PC-3 (cell line): ENCODE results near the gene NLRP6. TPM values are rescaled to one million over a fixed set of nuclear protein-coding genes. Genes with fewer than 3 reads are reported as not detected.

ENCODE experiments used
- ATAC-seq: fragments of 200-7000 bp; cut with Tn5 transposase; 2 replicates; pipeline ENCODE4 v1.9.1; 2020; ENCODE audit warnings: mild to moderate bottlenecking, moderate library complexity
- BruUV-seq: library from RNA; stranded (reverse); fragments of 400-500 nt; replicated peaks from 2 replicates; lab custom pipeline; 2021; lab: Mats Ljungman, UMichigan
- CTCF ChIA-PET: fragments of 300-600 bp; sonication (Branson Sonifier 250); formaldehyde crosslinking; loops from one replicate; lab custom pipeline; 2022; ENCODE audit warnings: antibody characterized with exemption; lab: Charles Lee
- POLR2A ChIA-PET: fragments of 300-600 bp; sonication (Branson Sonifier 250); formaldehyde crosslinking; loops from one replicate; lab custom pipeline; 2022; ENCODE audit warnings: antibody characterized with exemption; ENCODE audit not compliant: unreplicated experiment; lab: Charles Lee
- DNase-seq: peaks from one replicate; pipeline ENCODE4 v3.0.0-alpha.2; 2015
- H2AFZ ChIP-seq: fragments of 300-600 bp; sonication (generic); 2 replicates; pipeline ENCODE4 v1.6.0; 2016; ENCODE audit warnings: antibody characterized with exemption, low read length
- H3F3A ChIP-seq: fragments of 300-600 bp; sonication (generic); one replicate; pipeline ENCODE4 v1.6.0; 2017; ENCODE audit warnings: antibody characterized with exemption, low read length, control low read depth, mild to moderate bottlenecking; ENCODE audit not compliant: unreplicated experiment
- H3K27ac ChIP-seq: fragments of 300-600 bp; sonication (generic); 2 replicates; pipeline ENCODE4 v1.5.1; 2016; ENCODE audit warnings: mild to moderate bottlenecking, low read length
- H3K27me3 ChIP-seq: fragments of 300-600 bp; sonication (generic); 2 replicates; pipeline ENCODE4 v1.6.1; 2016; ENCODE audit warnings: low read length, mixed read lengths
- H3K36me3 ChIP-seq: fragments of 300-600 bp; sonication (generic); 2 replicates; pipeline ENCODE4 v1.6.1; 2016; ENCODE audit warnings: low read depth, mixed run types, low read length, mixed read lengths
- H3K4me1 ChIP-seq: fragments of 300-600 bp; sonication (generic); 2 replicates; pipeline ENCODE4 v1.5.1; 2016; ENCODE audit warnings: low read length; ENCODE audit not compliant: insufficient read depth
- H3K4me2 ChIP-seq: fragments of 300-600 bp; sonication (generic); 2 replicates; pipeline ENCODE4 v1.6.0; 2016; ENCODE audit warnings: low read length
- H3K4me3 ChIP-seq: fragments of 300-600 bp; sonication (generic); 2 replicates; pipeline ENCODE4 v1.5.1; 2016; ENCODE audit warnings: mild to moderate bottlenecking, low read length, mixed read lengths
- H3K79me2 ChIP-seq: fragments of 300-600 bp; sonication (generic); 2 replicates; pipeline ENCODE4 v1.6.1; 2017; ENCODE audit warnings: low read length, mixed read lengths
- H3K9ac ChIP-seq: fragments of 300-600 bp; sonication (generic); 2 replicates; pipeline ENCODE4 v1.6.0; 2016; ENCODE audit warnings: mild to moderate bottlenecking, low read length
- H3K9me2 ChIP-seq: fragments of 300-600 bp; sonication (generic); replicated peaks from 2 replicates; pipeline ENCODE4 v1.6.1; 2016; ENCODE audit warnings: mixed run types, low read length, mixed read lengths
- H3K9me3 ChIP-seq: fragments of 300-600 bp; sonication (generic); 2 replicates; pipeline ENCODE4 v1.6.1; 2016; ENCODE audit warnings: low read length, mixed read lengths
- H4K20me1 ChIP-seq: fragments of 300-600 bp; sonication (generic); 2 replicates; pipeline ENCODE4 v1.6.1; 2016; ENCODE audit warnings: low read length, mixed read lengths
- CTCF ChIP-seq: fragments of 300-600 bp; sonication (generic); conservative IDR thresholded peaks from 2 replicates; pipeline ENCODE4 v1.5.1; 2017; ENCODE audit warnings: antibody characterized with exemption, low read depth, mild to moderate bottlenecking, low read length
- EZH2 ChIP-seq: fragments of 300-600 bp; sonication (generic); IDR thresholded peaks from one replicate; pipeline ENCODE4 v1.6.1; 2017; ENCODE audit warnings: antibody characterized with exemption, mild to moderate bottlenecking, low read length; ENCODE audit not compliant: unreplicated experiment
- EZH2phosphoT487 ChIP-seq: fragments of 300-600 bp; sonication (generic); IDR thresholded peaks from 2 replicates; pipeline ENCODE4 v1.6.1; 2018; ENCODE audit warnings: mild to moderate bottlenecking, antibody characterized with exemption, low read length, borderline replicate concordance
- intact Hi-C: fragments of 100-400 bp; cut with micrococcal nuclease; formaldehyde crosslinking; loops from 2 replicates; pipeline ENCODE4 v1.9.0; 2023
- total RNA-seq: library from RNA; depleted of rRNA; stranded (reverse); fragments of >200 nt; gene quantifications from 2 replicates; pipeline ENCODE4 v1.2.3, GENCODE V29; 2014

Gene NLRP6
- total RNA-seq, 1 experiment from 2014 or later, result not detected

GRCh38 chr11:249062-249461 lies 29.1 kb upstream of the NLRP6 start:
- Histone ChIP-seq H3K9me3 (no peaks in the 10 kb centered on the region), H3K27me3 (no peaks in the 10 kb centered on the region), H3K79me2 (peaks cover 4% of the 10 kb centered on the region; the same call in 1 of the 2 replicates), H3K27ac (no peak overlapping the region), H3K9ac (no peak overlapping the region), H3K9me2 (no peaks in the 10 kb centered on the region), H3K36me3 (peaks cover 60% of the 10 kb centered on the region), H3F3A (no peaks in the 10 kb centered on the region), H4K20me1 (no peaks in the 10 kb centered on the region), H3K4me3 (no peak overlapping the region), H3K4me2 (no peak overlapping the region), H3K4me1 (no peaks in the 10 kb centered on the region), H2AFZ (no peak overlapping the region)
- ATAC-seq, result no peak
- POLR2A ChIA-PET, result no interaction called here
- intact Hi-C loops, result no loop called here
- no TSS peak for BruUV-seq
- CTCF ChIA-PET, result no interaction called here
- DNase-seq, result no peak
- no peak for TF ChIP-seq EZH2
- no peak for TF ChIP-seq CTCF
- TF ChIP-seq EZH2phosphoT487, result no peak

GRCh38 chr11:250274-250673 lies 27.9 kb upstream of the NLRP6 start:
- no peak overlapping the region for H3K4me2 ChIP-seq
- H3K9me2 ChIP-seq, result no peaks in the 10 kb centered on the region
- H3F3A ChIP-seq, result no peaks in the 10 kb centered on the region
- no peak overlapping the region for H3K27ac ChIP-seq
- ATAC-seq (no peak), DNase-seq (no peak)
- no TSS peak for BruUV-seq
- H3K4me3 ChIP-seq, result no peak overlapping the region
- TF ChIP-seq CTCF (no peak), EZH2phosphoT487 (no peak), EZH2 (no peak)
- no peaks in the 10 kb centered on the region for H3K27me3 ChIP-seq
- no peaks in the 10 kb centered on the region for H3K79me2 ChIP-seq
- H4K20me1 ChIP-seq, result no peaks in the 10 kb centered on the region
- intact Hi-C loops, result no loop called here
- no peak overlapping the region for H2AFZ ChIP-seq
- H3K9ac ChIP-seq, result no peak overlapping the region
- no peaks in the 10 kb centered on the region for H3K9me3 ChIP-seq
- no peaks in the 10 kb centered on the region for H3K4me1 ChIP-seq
- peaks cover 50% of the 10 kb centered on the region for H3K36me3 ChIP-seq
- ChIA-PET POLR2A (no interaction called here), CTCF (interaction anchor here (0.6 to 1.0 kb wide), 4 partner anchors 10 to 112 kb away, joined by 3 to 4 read pairs (median 3); partner anchors contain the start of gene IFITM2)

- Histone ChIP-seq H3K9me2 (no peaks in the 10 kb centered on the region), H3K9ac (no peak overlapping the region), H3K9me3 (no peaks in the 10 kb centered on the region), H4K20me1 (no peaks in the 10 kb centered on the region), H3K4me3 (no peak overlapping the region), H2AFZ (no peak overlapping the region), H3K27ac (no peak overlapping the region), H3K4me1 (no peaks in the 10 kb centered on the region), H3K4me2 (no peak overlapping the region), H3K36me3 (peaks cover 44% of the 10 kb centered on the region), H3K79me2 (no peaks in the 10 kb centered on the region), H3F3A (no peaks in the 10 kb centered on the region), H3K27me3 (no peaks in the 10 kb centered on the region)
- CTCF ChIA-PET, result interaction anchor here (0.6 to 1.0 kb wide), 4 partner anchors 11 to 111 kb away, joined by 3 to 4 read pairs (median 3); partner anchors contain the start of gene IFITM2
- intact Hi-C loops, result no loop called here
- TF ChIP-seq CTCF (peak; percentile 72), EZH2phosphoT487 (no peak)
- POLR2A ChIA-PET, result no interaction called here
- DNase-seq (peak; percentile 50), ATAC-seq (peak; percentile 60)
- BruUV-seq, result no TSS peak
Observed at GRCh38 chr11:250740-251299, 27.4 kb upstream of the NLRP6 start.
